ENCODE results near the gene TDRD12.

- no peak for TF ChIP-seq TCF12 (IDR thresholded peaks at IDR 0.05; ENCODE audit: low read depth)
- no peak for TF ChIP-seq CEBPB (IDR thresholded peaks at IDR 0.05)
- TF ChIP-seq FOXM1 (IDR thresholded peaks at IDR 0.05; ENCODE audit: borderline replicate concordance, low read depth), result no peak
- TF ChIP-seq, protein P1, sequence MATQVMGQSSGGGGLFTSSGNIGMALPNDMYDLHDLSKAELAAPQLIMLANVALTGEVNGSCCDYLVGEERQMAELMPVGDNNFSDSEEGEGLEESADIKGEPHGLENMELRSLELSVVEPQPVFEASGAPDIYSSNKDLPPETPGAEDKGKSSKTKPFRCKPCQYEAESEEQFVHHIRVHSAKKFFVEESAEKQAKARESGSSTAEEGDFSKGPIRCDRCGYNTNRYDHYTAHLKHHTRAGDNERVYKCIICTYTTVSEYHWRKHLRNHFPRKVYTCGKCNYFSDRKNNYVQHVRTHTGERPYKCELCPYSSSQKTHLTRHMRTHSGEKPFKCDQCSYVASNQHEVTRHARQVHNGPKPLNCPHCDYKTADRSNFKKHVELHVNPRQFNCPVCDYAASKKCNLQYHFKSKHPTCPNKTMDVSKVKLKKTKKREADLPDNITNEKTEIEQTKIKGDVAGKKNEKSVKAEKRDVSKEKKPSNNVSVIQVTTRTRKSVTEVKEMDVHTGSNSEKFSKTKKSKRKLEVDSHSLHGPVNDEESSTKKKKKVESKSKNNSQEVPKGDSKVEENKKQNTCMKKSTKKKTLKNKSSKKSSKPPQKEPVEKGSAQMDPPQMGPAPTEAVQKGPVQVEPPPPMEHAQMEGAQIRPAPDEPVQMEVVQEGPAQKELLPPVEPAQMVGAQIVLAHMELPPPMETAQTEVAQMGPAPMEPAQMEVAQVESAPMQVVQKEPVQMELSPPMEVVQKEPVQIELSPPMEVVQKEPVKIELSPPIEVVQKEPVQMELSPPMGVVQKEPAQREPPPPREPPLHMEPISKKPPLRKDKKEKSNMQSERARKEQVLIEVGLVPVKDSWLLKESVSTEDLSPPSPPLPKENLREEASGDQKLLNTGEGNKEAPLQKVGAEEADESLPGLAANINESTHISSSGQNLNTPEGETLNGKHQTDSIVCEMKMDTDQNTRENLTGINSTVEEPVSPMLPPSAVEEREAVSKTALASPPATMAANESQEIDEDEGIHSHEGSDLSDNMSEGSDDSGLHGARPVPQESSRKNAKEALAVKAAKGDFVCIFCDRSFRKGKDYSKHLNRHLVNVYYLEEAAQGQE (IDR thresholded peaks at IDR 0.05; ENCODE audit: low read depth), result no peak
- TF ChIP-seq RAD21 (IDR thresholded peaks at IDR 0.05; ENCODE audit: low read depth), result no peak
- TF ChIP-seq, protein P2, sequence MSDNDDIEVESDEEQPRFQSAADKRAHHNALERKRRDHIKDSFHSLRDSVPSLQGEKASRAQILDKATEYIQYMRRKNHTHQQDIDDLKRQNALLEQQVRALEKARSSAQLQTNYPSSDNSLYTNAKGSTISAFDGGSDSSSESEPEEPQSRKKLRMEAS (IDR thresholded peaks at IDR 0.05), result no peak
- TF ChIP-seq CREB1 (IDR thresholded peaks at IDR 0.05; ENCODE audit: low read depth), result no peak
- no peak for TF ChIP-seq TAF1 (IDR thresholded peaks at IDR 0.05; ENCODE audit: low read depth)
- no peak for TF ChIP-seq TEAD4 (IDR thresholded peaks at IDR 0.05)
Measured at GRCh38 chr19:32743447-32743846, 23.9 kb downstream of the TDRD12 start.
